Fibroblast of upper back skin (primary cell): ENCODE measurements around the gene BANP.
"Not testable (repeated sequence)": the region's sequence is repeated elsewhere in the genome, so short reads cannot be mapped to it uniquely, and the experiment has no call there.

Experiments used
- DNase-seq: peaks from one replicate; pipeline ENCODE4 v3.0.0-alpha.2; 2013

The BANP gene

DNA sequence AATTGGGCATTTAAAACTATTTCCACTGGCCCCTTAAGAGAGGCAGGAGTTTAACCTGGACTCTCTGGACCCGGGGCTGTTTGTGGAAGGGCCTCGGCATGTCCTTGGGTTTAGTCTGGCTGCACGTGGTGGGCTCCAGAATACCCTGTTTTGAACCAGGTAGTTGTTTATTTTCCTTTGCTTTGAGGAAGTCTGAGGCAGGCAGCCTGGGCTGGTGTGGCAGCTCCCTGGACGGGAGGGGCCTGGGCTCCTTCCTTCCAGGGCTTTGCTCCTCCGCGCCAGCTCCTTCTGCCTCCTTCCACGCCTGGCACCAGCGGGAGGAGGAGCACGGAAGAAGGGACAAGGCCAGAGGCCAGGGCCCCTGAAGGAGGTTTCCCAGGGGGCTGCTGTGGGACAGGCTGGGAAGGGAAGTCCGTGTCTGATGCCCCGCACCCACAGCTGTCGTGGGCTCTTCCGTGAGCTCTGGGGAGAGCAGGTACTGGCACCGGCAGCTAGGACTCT lies 15.5 kb downstream of the BANP start:
- no peak for DNase-seq

GRCh38 chr16:87968541-87968940 lies 17.3 kb downstream of the BANP start:
- DNase-seq, result peak; percentile 56

DNA sequence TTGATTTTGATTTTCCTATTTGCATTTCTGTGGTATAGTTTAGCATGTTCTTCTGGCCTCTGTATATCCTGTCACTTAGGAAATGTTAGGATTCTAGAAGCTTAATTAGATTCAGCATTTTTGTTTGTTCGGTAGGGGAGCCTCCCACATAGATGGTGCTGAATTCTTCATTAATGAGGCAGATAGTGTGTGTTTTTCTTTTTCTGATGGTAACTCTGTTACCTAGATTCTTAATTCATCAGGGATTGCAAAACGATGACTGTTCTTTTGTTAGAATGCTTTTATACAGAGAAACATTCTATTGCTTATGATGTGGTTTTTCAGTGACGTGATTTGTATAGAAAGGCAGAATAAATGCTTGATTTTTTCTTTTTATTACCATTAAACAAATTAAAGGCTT lies 19.0 kb downstream of the BANP start:
- DNase-seq, result peak; percentile 51

DNA sequence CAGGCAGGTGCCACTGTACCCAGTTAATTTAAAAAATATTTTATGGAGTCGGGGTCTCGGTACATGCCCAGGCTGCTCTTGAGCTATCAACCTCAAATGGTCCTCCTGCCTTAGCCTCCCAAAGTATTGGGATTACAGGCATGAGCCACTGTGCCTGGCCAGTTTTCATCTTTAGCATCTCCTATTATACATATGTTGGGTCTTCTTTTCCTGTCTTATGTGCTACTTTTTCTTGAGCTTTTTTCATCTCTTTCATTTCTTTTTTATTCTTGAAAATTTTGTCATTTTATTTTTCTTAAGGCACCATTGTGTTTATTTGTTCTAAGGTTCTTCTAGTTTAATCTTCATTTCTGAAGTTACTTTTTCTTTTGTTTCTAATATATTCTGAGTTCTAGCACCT lies 20.7 kb downstream of the BANP start:
- no peak for DNase-seq

DNA sequence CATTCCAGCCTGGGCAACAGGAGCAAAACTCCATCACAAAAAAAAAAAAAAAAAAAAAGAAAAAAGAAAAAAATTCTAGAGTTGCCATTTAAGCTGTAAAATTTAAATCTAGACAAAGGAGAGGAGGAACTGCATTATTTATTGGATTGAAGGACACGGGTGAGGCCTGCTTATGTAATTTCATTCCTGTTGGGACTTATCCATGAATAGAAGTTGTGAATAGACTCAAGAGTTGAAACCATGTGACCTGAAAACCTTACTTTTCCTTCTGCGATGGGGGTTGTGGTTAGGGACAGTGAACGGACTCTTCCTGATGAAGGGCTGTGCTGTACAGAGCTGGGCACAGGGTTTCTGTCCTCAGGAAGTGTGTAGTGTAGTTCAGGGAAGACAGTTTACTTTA lies 22.5 kb downstream of the BANP start:
- DNase-seq, result no peak

DNA sequence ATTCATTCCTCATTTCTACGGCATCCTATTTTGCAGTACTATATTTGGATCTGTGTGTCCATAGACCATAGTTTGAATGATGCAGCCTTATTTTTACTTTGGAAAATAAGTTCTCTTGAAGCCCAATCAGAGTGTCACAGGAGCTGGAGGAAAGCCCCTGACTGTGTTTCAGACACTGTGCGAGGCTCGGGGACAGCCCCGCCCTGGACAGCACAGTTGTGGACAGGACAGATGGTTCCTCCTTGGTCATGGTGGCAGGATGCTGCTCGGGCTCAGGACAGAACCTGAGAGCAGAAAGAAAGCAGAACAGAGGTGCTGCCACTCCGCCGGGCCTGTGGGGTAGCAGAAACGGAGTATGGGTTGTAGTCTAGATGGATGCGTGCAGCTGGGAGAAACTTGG lies 22.9 kb downstream of the BANP start:
- no peak for DNase-seq

DNA sequence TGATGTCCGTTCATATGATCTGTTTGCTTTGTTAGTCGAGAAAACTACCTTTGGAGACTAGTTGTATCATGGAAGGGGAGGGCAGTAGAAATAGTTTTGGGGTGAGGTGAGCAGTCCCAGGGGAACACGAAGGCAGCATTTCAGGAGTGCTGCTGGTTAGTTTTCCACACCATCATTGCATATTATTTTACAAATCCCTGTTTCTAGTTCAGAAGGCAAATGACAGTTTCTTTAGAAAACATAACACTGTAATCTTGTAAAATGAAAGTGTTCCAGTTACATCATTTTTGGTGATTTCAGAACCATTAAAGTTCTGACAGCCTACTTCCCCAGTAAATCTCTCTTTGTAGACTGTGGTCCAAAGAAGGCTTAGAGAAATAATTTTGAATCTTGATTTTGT lies 25.4 kb downstream of the BANP start:
- peak; percentile 82 for DNase-seq

DNA sequence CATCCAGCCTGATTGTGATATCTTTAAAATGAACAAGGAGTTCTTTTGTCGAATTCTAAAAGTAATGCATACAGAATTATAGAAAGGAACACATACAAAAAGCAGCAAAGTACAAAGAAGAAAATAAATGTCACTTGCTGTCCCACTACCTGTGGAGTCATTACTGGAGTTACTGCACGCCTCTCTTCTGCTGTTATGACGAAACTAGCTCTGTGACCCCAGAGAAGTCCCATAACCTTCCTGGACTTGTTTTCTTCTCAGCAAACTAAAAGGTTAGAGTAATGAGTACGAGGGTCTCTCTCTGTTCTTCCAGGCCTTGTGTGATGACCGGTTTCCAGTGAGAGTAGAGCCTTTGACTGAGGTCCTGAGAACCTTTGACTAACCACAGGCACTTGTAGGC lies 26.9 kb downstream of the BANP start:
- DNase-seq, result no peak

- no peak for DNase-seq
Measured at GRCh38 chr16:87979352-87979751, 28.1 kb downstream of the BANP start.

DNA sequence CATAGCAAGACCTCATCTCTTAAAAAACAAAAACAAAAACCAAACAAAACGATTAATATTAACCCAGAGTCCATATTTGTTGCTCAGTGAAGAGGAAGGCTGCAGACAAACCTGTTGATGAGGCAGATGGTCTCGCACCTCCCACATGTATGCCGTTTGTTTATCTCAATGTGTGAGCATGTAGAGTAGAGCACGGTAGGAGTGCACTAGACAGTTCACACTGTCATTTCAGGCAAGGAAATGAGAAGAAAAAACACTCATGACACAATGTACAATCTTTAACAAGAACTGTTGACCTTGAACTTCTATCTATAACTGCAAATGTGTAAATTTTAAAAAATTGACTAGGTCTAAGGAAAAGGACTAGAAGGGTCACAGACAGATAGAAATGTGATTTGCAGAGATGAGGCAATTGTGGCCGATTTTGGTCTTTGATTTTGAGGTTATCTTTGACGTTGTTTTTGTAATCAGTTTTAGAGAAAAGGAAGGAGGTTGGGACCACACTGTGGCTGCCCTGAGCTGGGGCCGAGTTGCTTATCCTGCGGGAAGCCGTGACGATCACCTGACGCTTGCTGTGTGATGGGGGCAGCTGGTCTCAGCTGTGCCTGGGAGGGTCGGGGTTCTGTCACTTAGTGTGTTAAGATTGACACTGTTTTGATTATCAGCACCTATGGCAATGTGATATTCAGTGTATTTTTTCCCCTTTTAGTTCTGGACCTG lies 28.8 kb downstream of the BANP start:
- not testable (repeated sequence) for DNase-seq

- not testable (repeated sequence) for DNase-seq
Measured at GRCh38 chr16:87981376-87981775, 30.1 kb downstream of the BANP start.

DNA sequence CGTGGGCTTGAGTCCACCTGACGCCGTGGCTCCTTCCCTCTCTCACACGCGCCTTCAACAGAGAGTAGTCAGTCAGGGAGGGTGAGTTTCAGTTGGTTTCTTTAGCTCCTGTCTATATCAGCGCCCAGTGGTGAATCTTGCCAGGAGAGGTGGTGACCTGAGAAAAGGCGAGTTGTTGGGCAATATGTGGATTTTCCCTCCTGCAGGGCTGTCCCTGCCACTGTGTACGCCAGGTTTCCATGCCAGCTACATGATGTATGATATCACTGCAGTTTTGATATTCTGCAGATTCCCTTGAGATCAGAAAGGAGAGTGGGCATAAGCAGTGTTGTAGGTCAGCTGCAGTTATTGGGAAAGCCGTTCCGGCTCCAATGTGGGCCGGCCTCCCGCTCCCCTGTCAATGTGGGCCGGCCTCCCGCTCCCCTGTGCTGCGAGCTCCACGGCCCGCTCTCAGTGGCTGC lies 31.4 kb downstream of the BANP start:
- DNase-seq, result no peak

DNA sequence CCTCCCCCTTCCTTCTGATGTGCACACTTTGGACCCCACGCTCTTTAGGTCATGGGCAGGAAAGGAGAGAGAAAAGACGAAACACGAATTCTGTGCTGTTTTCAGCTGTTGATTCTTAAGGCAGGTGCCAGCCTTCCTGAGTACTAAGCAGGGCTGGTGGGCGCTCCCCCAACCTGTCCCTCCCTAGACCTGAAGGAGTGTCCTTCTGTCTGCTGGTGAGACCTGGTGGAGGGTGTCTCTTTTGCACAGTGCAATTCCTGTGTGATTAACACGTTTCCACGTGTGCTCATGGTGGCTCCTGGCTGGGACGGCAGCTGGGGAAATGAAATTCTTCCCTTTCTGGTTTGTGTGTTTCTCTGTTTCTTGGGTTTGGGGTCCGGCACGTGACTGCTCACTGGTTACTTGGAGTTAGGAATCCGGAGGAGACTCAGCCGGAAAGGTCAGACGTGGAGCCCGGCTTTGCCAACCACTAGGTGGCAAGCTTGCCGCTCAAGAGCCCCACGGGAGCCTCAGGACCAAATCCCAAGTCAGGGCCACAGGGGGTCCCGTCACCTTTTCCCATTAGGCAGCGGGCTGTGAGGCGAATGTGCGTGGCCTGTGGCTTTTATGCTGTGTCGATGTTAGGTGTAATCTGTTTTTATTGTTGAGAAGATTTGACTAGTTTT lies 32.0 kb downstream of the BANP start:
- DNase-seq, result not testable (repeated sequence)

- DNase-seq, result peak; percentile 50
Measured at GRCh38 chr16:87983737-87984097, 32.5 kb downstream of the BANP start.

GRCh38 chr16:87984180-87984579 lies 32.9 kb downstream of the BANP start:
- DNase-seq, result not testable (repeated sequence)

GRCh38 chr16:87984632-87985267 lies 33.5 kb downstream of the BANP start:
- DNase-seq, result no peak

DNA sequence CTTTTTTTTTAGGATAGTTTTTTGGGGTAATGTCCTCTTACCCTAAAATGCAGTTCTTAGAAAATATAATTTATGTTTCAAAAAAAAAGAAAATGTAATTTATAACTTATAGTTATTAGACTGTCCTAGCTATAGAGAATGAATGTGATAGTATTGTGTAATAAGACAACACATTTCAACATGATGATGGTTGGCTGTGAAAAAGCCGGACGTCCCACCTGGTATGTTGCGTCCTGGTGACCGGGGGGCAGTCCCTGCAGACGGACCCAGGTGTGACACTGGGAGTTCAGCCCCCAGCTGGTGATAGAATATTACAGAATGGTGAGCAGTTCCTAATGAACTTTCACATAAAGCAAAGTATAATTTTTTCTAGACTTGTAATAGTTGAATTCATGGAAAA lies 34.3 kb downstream of the BANP start:
- DNase-seq, result not testable (repeated sequence)

- peak; percentile 87 for DNase-seq
Measured at GRCh38 chr16:87986361-87986849, 35.2 kb downstream of the BANP start.

- not testable (repeated sequence) for DNase-seq
Measured at GRCh38 chr16:87988596-87988995, 37.4 kb downstream of the BANP start.

DNA sequence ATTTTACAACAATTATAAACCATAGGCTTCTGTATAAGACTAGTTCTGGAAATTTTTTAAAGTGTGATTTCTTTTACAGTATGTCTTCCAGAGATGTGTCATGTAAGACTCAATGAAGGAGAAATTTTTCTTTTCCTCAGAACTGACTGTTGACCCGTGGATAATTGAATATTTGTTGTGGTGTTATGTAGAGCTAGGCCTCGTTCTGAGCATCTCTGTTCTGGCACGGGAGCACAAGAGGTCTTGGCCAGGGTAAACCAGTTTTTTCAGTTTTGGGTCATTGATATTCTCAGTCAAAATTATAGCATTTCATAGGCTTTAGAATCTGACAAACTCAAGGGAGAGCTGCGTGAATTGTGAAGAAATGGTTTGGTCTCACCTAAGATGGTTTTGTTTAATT lies 39.0 kb downstream of the BANP start:
- not testable (repeated sequence) for DNase-seq

DNA sequence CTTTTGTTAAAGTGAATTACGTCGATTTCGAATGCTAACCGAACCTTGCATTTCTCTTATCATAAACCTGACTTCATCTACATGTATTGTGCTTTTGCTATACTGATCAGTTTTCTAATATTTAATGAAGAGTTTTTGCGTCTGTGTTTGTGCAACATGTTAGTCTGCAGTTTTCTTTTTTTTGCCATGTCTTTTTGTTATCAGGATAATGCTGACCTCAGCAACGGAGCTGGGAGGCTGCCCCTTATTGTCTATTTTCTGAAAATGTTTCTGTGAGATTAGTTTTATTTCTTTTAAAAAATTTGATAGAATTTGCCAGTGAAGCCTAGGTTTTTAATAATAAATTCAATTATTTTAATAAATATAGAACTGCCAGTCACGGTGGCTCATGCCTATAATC lies 40.9 kb downstream of the BANP start:
- not testable (repeated sequence) for DNase-seq

GRCh38 chr16:87993901-87994300 lies 42.7 kb downstream of the BANP start:
- DNase-seq, result no peak

- DNase-seq, result no peak
Measured at GRCh38 chr16:87995644-87996043, 44.4 kb downstream of the BANP start.
